ENCODE measurements around the gene DUOXA1.

DNA sequence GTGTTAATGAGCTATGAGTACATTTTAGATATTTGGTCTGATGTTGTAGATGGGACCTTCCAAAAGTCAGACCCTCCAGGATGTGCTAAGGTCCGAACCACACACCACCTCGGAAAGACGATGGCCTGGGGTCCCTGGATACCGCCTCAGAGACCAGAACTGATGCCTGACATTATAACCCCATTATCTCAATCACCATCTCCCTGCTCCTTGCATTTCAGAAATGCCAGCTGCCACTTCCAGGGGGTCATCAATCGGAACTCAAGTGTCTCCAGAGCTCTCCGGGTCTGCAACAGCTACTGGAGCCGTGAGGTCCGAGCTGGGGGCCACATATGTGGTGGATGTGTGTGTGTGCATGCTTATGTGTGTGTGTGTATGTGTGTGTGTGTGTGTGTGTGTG, 8.0 kb upstream of the DUOXA1 start:
- TF ChIP-seq CTCF (IDR thresholded peaks at IDR 0.05 in 4 of 5, conservative IDR thresholded peaks at IDR 0.05 in 1 of 5) = no peak
- TF ChIP-seq POLR2A (IDR thresholded peaks at IDR 0.05) = no peak
